ENCODE measurements around the gene LPAR3.

Gene LPAR3

DNA sequence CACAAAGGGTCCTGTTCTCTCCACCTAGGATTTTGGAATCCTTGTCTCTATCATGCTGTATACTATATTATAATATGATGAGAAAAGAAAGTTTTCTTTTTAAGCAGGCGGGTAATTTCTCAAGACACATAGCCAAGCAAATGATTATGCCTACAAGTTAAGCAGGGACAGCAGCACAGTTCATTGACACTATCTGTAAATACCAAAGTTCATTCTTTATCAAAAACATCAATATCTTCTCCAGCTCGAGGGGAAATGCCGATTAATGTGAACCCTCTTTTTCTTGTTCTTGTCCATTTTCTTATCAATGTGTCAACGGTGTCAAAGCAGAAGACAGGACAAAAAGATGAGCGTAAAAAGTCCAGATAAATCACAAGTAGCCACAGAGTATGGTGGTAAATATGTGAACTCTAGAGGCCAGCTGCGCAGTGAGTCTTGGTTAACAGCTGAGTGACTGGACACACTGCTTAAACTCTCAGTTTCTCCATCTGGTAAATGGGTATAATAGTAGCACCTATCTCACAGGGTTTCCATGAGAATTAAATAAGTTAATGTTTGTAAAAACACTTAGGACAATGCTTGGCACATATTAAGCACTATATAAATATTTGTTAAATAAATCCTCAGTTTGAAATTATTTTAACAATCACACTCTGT is 30.9 kb downstream of the LPAR3 start (continued):
- no peak for TF ChIP-seq ZBTB7A (tag by site-specific recombination; IDR thresholded peaks at IDR 0.05; ENCODE audit: low read depth)

DNA sequence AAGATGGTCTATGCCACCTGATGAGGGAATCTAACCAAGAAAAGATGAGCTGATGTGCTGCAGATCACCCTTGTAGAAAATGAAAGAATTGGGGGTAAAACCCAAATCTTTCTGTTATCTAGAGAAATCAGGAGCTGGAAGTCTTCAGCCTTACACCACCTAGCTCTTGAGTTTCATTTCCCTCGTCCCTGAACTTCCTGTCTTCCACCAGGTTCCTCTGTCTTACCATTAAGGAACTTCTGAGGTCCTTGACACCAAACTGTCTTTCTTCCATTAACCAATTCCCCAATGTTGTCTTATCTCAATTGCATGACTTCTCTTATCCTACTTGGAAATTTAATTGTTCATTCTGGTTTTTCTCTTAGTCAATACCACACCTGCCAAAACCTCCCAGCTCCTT is 31.5 kb downstream of the LPAR3 start:
- ChIA-PET POLR2A (no interaction called here), CTCF (interaction anchor here (0.6 kb wide), 1 partner anchor 1232 kb away, joined by 3 read pairs; no protein-coding TSS in a partner anchor)
- Histone ChIP-seq H3K4me3 (ENCODE audit: low read depth, low read length) (no peak overlapping the region), H3K9me3 (ENCODE audit: control insufficient read depth, insufficient read depth, low read depth, low read length) (no peaks in the 10 kb centered on the region), H3K4me1 (ENCODE audit: control insufficient read depth, insufficient read depth, low read length) (no peaks in the 10 kb centered on the region), H3K27ac (ENCODE audit: extremely low read depth, low read depth, low read length) (no peak overlapping the region), H3K36me3 (ENCODE audit: control insufficient read depth in 2 of 2, insufficient read depth in 1 of 2, low read length in 2 of 2) (peaks cover 0 to 4% of the 10 kb centered on the region in 2 experiments; a peak in 1 of 3 replicates)
- no peak for TF ChIP-seq ZNF140 (tag by site-specific recombination; IDR thresholded peaks at IDR 0.05)
- TF ChIP-seq ZNF473 (tag by site-specific recombination; IDR thresholded peaks at IDR 0.05) = no peak
- no peak for TF ChIP-seq ZNF155 (tag by site-specific recombination; IDR thresholded peaks at IDR 0.05)
- TF ChIP-seq SCRT2 (tag by site-specific recombination; IDR thresholded peaks at IDR 0.05) = no peak
- TF ChIP-seq KLF16 (tag by site-specific recombination; IDR thresholded peaks at IDR 0.05) = no peak
- TF ChIP-seq WT1 (tag by site-specific recombination; IDR thresholded peaks at IDR 0.05) = no peak
- no peak for TF ChIP-seq MZF1 (tag by site-specific recombination; IDR thresholded peaks at IDR 0.05; ENCODE audit: borderline replicate concordance)

DNA sequence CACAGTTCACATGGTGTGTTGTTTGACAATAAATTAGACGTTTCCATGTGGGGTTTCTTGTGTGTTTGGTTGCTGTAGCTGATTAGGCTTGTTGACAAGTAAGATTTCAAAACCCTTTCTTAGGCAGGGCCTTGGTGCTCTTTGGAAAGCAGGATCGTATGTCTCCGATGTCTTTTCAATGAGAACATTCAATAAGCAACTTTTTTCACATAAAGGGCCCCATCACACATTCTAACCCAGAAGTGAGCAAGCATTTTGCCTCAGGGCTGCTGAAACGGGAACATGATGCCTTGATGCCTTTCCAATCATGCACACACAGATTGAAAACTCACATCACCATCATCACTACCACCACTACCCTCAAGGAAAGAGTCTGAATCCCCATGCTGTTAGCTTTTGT is 33.1 kb downstream of the LPAR3 start:
- H3K36me3 ChIP-seq (ENCODE audit: control insufficient read depth in 2 of 2, insufficient read depth in 1 of 2, low read length in 2 of 2) = no peaks in the 10 kb centered on the region
- no peaks in the 10 kb centered on the region for H3K9me3 ChIP-seq (ENCODE audit: control insufficient read depth, insufficient read depth, low read depth, low read length)
- ChIA-PET POLR2A (no interaction called here), CTCF (interaction anchor here (0.7 kb wide), 1 partner anchor 85 kb away, joined by 3 read pairs; no protein-coding TSS in a partner anchor)
- H3K4me3 ChIP-seq (ENCODE audit: low read depth, low read length) = no peak overlapping the region
- H3K4me1 ChIP-seq (ENCODE audit: control insufficient read depth, insufficient read depth, low read length) = no peaks in the 10 kb centered on the region
- H3K27ac ChIP-seq (ENCODE audit: extremely low read depth, low read depth, low read length) = no peak overlapping the region
- TF ChIP-seq, protein P1, sequence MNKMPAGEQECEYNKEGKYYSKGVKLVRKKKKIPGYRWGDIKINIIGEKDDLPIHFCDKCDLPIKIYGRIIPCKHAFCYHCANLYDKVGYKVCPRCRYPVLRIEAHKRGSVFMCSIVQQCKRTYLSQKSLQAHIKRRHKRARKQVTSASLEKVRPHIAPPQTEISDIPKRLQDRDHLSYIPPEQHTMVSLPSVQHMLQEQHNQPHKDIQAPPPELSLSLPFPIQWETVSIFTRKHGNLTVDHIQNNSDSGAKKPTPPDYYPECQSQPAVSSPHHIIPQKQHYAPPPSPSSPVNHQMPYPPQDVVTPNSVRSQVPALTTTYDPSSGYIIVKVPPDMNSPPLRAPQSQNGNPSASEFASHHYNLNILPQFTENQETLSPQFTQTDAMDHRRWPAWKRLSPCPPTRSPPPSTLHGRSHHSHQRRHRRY (tag by site-specific recombination; IDR thresholded peaks at IDR 0.05) = no peak
- TF ChIP-seq ZNF133 (tag by site-specific recombination; IDR thresholded peaks at IDR 0.05) (no peak), ZNF664 (tag by site-specific recombination; IDR thresholded peaks at IDR 0.05) (no peak), GLI4 (tag by site-specific recombination; IDR thresholded peaks at IDR 0.05) (no peak), ZNF48 (tag by site-specific recombination; IDR thresholded peaks at IDR 0.05) (no peak), HOXC10 (CRISPR knock-in tag; IDR thresholded peaks at IDR 0.05) (no peak), ZNF610 (tag by site-specific recombination; IDR thresholded peaks at IDR 0.05; ENCODE audit: borderline replicate concordance) (no peak), ZNF549 (tag by site-specific recombination; IDR thresholded peaks at IDR 0.05) (no peak), ZBTB21 (tag by site-specific recombination; IDR thresholded peaks at IDR 0.05) (no peak), KLF9 (tag by site-specific recombination; IDR thresholded peaks at IDR 0.05; ENCODE audit: low read depth) (no peak), ZNF138 (tag by site-specific recombination; IDR thresholded peaks at IDR 0.05; ENCODE audit: borderline replicate concordance) (no peak)
- TF ChIP-seq, protein P2, sequence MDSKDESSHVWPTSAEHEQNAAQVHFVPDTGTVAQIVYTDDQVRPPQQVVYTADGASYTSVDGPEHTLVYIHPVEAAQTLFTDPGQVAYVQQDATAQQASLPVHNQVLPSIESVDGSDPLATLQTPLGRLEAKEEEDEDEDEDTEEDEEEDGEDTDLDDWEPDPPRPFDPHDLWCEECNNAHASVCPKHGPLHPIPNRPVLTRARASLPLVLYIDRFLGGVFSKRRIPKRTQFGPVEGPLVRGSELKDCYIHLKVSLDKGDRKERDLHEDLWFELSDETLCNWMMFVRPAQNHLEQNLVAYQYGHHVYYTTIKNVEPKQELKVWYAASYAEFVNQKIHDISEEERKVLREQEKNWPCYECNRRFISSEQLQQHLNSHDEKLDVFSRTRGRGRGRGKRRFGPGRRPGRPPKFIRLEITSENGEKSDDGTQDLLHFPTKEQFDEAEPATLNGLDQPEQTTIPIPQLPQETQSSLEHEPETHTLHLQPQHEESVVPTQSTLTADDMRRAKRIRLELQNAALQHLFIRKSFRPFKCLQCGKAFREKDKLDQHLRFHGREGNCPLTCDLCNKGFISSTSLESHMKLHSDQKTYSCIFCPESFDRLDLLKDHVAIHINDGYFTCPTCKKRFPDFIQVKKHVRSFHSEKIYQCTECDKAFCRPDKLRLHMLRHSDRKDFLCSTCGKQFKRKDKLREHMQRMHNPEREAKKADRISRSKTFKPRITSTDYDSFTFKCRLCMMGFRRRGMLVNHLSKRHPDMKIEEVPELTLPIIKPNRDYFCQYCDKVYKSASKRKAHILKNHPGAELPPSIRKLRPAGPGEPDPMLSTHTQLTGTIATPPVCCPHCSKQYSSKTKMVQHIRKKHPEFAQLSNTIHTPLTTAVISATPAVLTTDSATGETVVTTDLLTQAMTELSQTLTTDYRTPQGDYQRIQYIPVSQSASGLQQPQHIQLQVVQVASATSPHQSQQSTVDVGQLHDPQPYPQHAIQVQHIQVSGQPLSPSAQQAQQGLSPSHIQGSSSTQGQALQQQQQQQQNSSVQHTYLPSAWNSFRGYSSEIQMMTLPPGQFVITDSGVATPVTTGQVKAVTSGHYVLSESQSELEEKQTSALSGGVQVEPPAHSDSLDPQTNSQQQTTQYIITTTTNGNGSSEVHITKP (tag by site-specific recombination; IDR thresholded peaks at IDR 0.05) = no peak
- TF ChIP-seq, protein P3, sequence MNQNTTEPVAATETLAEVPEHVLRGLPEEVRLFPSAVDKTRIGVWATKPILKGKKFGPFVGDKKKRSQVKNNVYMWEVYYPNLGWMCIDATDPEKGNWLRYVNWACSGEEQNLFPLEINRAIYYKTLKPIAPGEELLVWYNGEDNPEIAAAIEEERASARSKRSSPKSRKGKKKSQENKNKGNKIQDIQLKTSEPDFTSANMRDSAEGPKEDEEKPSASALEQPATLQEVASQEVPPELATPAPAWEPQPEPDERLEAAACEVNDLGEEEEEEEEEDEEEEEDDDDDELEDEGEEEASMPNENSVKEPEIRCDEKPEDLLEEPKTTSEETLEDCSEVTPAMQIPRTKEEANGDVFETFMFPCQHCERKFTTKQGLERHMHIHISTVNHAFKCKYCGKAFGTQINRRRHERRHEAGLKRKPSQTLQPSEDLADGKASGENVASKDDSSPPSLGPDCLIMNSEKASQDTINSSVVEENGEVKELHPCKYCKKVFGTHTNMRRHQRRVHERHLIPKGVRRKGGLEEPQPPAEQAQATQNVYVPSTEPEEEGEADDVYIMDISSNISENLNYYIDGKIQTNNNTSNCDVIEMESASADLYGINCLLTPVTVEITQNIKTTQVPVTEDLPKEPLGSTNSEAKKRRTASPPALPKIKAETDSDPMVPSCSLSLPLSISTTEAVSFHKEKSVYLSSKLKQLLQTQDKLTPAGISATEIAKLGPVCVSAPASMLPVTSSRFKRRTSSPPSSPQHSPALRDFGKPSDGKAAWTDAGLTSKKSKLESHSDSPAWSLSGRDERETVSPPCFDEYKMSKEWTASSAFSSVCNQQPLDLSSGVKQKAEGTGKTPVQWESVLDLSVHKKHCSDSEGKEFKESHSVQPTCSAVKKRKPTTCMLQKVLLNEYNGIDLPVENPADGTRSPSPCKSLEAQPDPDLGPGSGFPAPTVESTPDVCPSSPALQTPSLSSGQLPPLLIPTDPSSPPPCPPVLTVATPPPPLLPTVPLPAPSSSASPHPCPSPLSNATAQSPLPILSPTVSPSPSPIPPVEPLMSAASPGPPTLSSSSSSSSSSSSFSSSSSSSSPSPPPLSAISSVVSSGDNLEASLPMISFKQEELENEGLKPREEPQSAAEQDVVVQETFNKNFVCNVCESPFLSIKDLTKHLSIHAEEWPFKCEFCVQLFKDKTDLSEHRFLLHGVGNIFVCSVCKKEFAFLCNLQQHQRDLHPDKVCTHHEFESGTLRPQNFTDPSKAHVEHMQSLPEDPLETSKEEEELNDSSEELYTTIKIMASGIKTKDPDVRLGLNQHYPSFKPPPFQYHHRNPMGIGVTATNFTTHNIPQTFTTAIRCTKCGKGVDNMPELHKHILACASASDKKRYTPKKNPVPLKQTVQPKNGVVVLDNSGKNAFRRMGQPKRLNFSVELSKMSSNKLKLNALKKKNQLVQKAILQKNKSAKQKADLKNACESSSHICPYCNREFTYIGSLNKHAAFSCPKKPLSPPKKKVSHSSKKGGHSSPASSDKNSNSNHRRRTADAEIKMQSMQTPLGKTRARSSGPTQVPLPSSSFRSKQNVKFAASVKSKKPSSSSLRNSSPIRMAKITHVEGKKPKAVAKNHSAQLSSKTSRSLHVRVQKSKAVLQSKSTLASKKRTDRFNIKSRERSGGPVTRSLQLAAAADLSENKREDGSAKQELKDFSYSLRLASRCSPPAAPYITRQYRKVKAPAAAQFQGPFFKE (tag by site-specific recombination; IDR thresholded peaks at IDR 0.05; ENCODE audit: borderline replicate concordance) = no peak
- TF ChIP-seq, protein P4, sequence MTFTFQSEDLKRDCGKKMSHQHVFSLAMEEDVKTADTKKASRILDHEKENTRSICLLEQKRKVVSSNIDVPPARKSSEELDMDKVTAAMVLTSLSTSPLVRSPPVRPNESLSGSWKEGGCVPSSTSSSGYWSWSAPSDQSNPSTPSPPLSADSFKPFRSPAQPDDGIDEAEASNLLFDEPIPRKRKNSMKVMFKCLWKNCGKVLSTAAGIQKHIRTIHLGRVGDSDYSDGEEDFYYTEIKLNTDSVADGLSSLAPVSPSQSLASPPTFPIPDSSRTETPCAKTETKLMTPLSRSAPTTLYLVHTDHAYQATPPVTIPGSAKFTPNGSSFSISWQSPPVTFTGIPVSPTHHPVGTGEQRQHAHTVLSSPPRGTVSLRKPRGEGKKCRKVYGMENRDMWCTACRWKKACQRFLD (tag by site-specific recombination; IDR thresholded peaks at IDR 0.05) = no peak
